A549 (cell line): ENCODE data around the gene POLD4. TPM values are rescaled to one million over a fixed set of nuclear protein-coding genes. Genes with fewer than 3 reads are reported as not detected.

Experiments used
- ATAC-seq, 2 experiments: fragments of 200-7000 bp in 1 of 2; fragments of >200 bp in 1 of 2; cut with Nextera tagmentation in 1 of 2; cut with Tn5 transposase in 1 of 2; 3 replicates each; pipeline versions ENCODE4 v1.8.0 to v1.9.1; 2018 to 2020; ENCODE audit warnings: mild to moderate bottlenecking in 1 of 2, moderate library complexity in 1 of 2
- CTCF ChIA-PET: fragments of 300-600 bp; sonication (Branson Sonifier 250); formaldehyde crosslinking; extraction: SDS; loops from one replicate; lab custom pipeline; 2021; ENCODE audit warnings: antibody characterized with exemption, inconsistent platforms; lab: Yijun Ruan, JAX
- POLR2A ChIA-PET: fragments of 350-600 bp; formaldehyde crosslinking; extraction: SDS; loops from one replicate; lab custom pipeline; 2021; ENCODE audit warnings: antibody characterized with exemption, inconsistent platforms; lab: Yijun Ruan, JAX
- DNase-seq, 2 experiments: peaks; one replicate each; pipeline versions ENCODE4 v3.0.0 to v3.0.0-alpha.2; 2011 to 2016; ENCODE audit warnings: low read depth in 1 of 2, low spot score in 1 of 2
- FAIRE-seq: peaks from 2 replicates; lab custom pipeline; 2011; peaks lifted over from hg19 to GRCh38; lab: Jason Lieb, UNC
- H3K27ac ChIP-seq, 2 experiments: fragments of >200 bp; sonication (Bioruptor Twin); formaldehyde crosslinking; 3 replicates each; pipeline ENCODE4 v1.5.1; 2016 to 2017
- H3K4me1 ChIP-seq: fragments of >200 bp; sonication (Bioruptor Twin); formaldehyde crosslinking; 3 replicates; pipeline ENCODE4 v1.6.1; 2016
- H3K4me2 ChIP-seq: fragments of >200 bp; sonication (Bioruptor Twin); formaldehyde crosslinking; 3 replicates; pipeline ENCODE4 v1.6.1; 2016
- H3K4me3 ChIP-seq: fragments of >200 bp; sonication (Bioruptor Twin); formaldehyde crosslinking; 3 replicates; pipeline ENCODE4 v1.5.1; 2016
- H3K9me3 ChIP-seq: fragments of >200 bp; sonication (Bioruptor Twin); formaldehyde crosslinking; 3 replicates; pipeline ENCODE4 v1.6.1; 2016
- CBX2 ChIP-seq: fragments of 200-600 bp; sonication (generic); IDR thresholded peaks from 2 replicates; pipeline ENCODE4 v1.6.1; 2016; ENCODE audit warnings: low read depth, mild to moderate bottlenecking, borderline replicate concordance
- EHF ChIP-seq: fragments of 250-450 bp; sonication (Bioruptor Pico); IDR thresholded peaks from 2 replicates; pipeline ENCODE4 v1.5.0; 2020; ENCODE audit warnings: mild to moderate bottlenecking
- EP300 ChIP-seq, 2 experiments: fragments of >200 bp; sonication (Bioruptor Twin); formaldehyde crosslinking; IDR thresholded peaks; 2 replicates in 1 of 2; 3 replicates in 1 of 2; pipeline ENCODE4 v1.6.1; 2016 to 2017
- FOSL2 ChIP-seq, 2 experiments: fragments of 450-650 bp in 1 of 2; fragments of >200 bp in 1 of 2; sonication (Bioruptor Twin) in 1 of 2; formaldehyde crosslinking; IDR thresholded peaks; 2 replicates each; pipeline versions ENCODE4 v1.5.0 to v1.6.1; 2016 to 2020; ENCODE audit warnings: mild to moderate bottlenecking in 1 of 2, moderate library complexity in 1 of 2
- HDAC2 ChIP-seq: fragments of 200-600 bp; sonication (generic); IDR thresholded peaks from 2 replicates; pipeline ENCODE4 v1.6.1; 2016
- HEYL ChIP-seq: fragments of 250-450 bp; sonication (Bioruptor Pico); IDR thresholded peaks from 2 replicates; pipeline ENCODE4 v1.8.0; 2021; ENCODE audit warnings: mild to moderate bottlenecking, moderate library complexity
- JUN ChIP-seq, 2 experiments: fragments of >200 bp; sonication (Bioruptor Twin); formaldehyde crosslinking; IDR thresholded peaks; 2 replicates in 1 of 2; 3 replicates in 1 of 2; pipeline ENCODE4 v1.6.1; 2016 to 2017
- KDM1A ChIP-seq: fragments of 200-600 bp; sonication (generic); IDR thresholded peaks from 2 replicates; pipeline ENCODE4 v1.6.1; 2016; ENCODE audit warnings: low read depth, mild to moderate bottlenecking
- MAZ ChIP-seq: fragments of 150-350 bp; IDR thresholded peaks from 2 replicates; pipeline ENCODE4 v1.6.1; 2014; ENCODE audit warnings: antibody characterized with exemption, low read depth, low read length, borderline replicate concordance
- NR3C1 ChIP-seq: fragments of >200 bp; sonication (Bioruptor Twin); formaldehyde crosslinking; IDR thresholded peaks from 3 replicates; pipeline ENCODE4 v1.6.1; 2017
- PHF8 ChIP-seq: fragments of 200-600 bp; sonication (generic); IDR thresholded peaks from 2 replicates; pipeline ENCODE4 v1.6.1; 2016; ENCODE audit warnings: low read depth, mild to moderate bottlenecking, antibody characterized with exemption, moderate library complexity, borderline replicate concordance
- POLR2A ChIP-seq: IDR thresholded peaks from 2 replicates; pipeline ENCODE4 v1.6.1; 2012; ENCODE audit warnings: mild to moderate bottlenecking, low read length
- POLR2AphosphoS2 ChIP-seq: conservative IDR thresholded peaks from 2 replicates; pipeline ENCODE4 v1.6.1; 2012; ENCODE audit warnings: low read length, improper control_type of control experiment, inconsistent platforms
- RARB ChIP-seq: fragments of 250-450 bp; sonication (Bioruptor Pico); IDR thresholded peaks from 2 replicates; pipeline ENCODE4 v1.8.0; 2021; ENCODE audit warnings: mild to moderate bottlenecking, moderate library complexity
- RCOR1 ChIP-seq: fragments of 150-350 bp; IDR thresholded peaks from 2 replicates; pipeline ENCODE4 v1.6.1; 2014; ENCODE audit warnings: antibody characterized with exemption, low read length, low read depth
- RFX5 ChIP-seq: fragments of 450-650 bp; IDR thresholded peaks from 2 replicates; pipeline ENCODE4 v1.7.1; 2014; ENCODE audit warnings: antibody characterized with exemption, mild to moderate bottlenecking, moderate library complexity
- RNF2 ChIP-seq: fragments of 200-600 bp; sonication (generic); IDR thresholded peaks from 2 replicates; pipeline ENCODE4 v1.6.1; 2016; ENCODE audit warnings: low read depth, mild to moderate bottlenecking, antibody characterized with exemption, moderate library complexity, borderline replicate concordance
- SMC3 ChIP-seq: fragments of >200 bp; sonication (Bioruptor Twin); formaldehyde crosslinking; IDR thresholded peaks from 3 replicates; pipeline ENCODE4 v1.6.1; 2018; ENCODE audit warnings: inconsistent platforms
- TFCP2L1 ChIP-seq: fragments of 250-450 bp; sonication (Bioruptor Pico); IDR thresholded peaks from 2 replicates; pipeline ENCODE4 v1.5.0; 2021; ENCODE audit warnings: mild to moderate bottlenecking
- TP53 ChIP-seq: fragments of 250-450 bp; sonication (Bioruptor Pico); IDR thresholded peaks from 2 replicates; pipeline ENCODE4 v1.5.0; 2021; ENCODE audit warnings: mild to moderate bottlenecking, moderate library complexity
- ZC3H11A ChIP-seq: fragments of 450-650 bp; IDR thresholded peaks from 2 replicates; pipeline ENCODE4 v1.6.1; 2014; ENCODE audit warnings: antibody characterized with exemption, mild to moderate bottlenecking
- ZFP36 ChIP-seq: fragments of 450-650 bp; IDR thresholded peaks from 2 replicates; pipeline ENCODE4 v1.6.1; 2014; ENCODE audit warnings: borderline replicate concordance; ENCODE audit not compliant: partially characterized antibody
- WGBS: methylation state at CpG from one replicate; pipeline ENCODE4 v1.1.6; 2017; ENCODE audit errors: missing lambda C conversion rate; 5-methylcytosine and 5-hydroxymethylcytosine counted together
- polyA plus RNA-seq, 4 experiments: library from polyadenylated mRNA; depleted of rRNA in 3 of 4; stranded (reverse); fragments of >200 nt; fragmentation: RNase III in 1 of 4; extraction: RNeasy Plus Mini Kit Qiagen cat#74134 plus additional on column Dnase treatment in 1 of 4; gene quantifications; 2 replicates in 3 of 4; 3 replicates in 1 of 4; pipeline ENCODE4 v1.2.3, GENCODE V29; 2011 to 2017
- TF ChIP-seq, protein P1 (sequence below): fragments of 150-350 bp; IDR thresholded peaks from 2 replicates; pipeline ENCODE4 v1.6.1; 2014; ENCODE audit warnings: low read depth, mild to moderate bottlenecking, low read length
- TF ChIP-seq, protein P2 (sequence below): fragments of >200 bp; sonication (Bioruptor Twin); formaldehyde crosslinking; IDR thresholded peaks from 3 replicates; pipeline ENCODE4 v1.6.1; 2016
- TF ChIP-seq, protein P3 (sequence below): fragments of 450-650 bp; IDR thresholded peaks from 2 replicates; pipeline ENCODE4 v1.6.1; 2014; ENCODE audit warnings: antibody characterized with exemption
- TF ChIP-seq, protein P4 (sequence below): IDR thresholded peaks from 2 replicates; pipeline ENCODE4 v1.6.1; 2012

Gene POLD4
- polyA plus RNA-seq, 2 of the 4 experiments (the other 2 are of a cell fraction), result 140 to 148 TPM

DNA sequence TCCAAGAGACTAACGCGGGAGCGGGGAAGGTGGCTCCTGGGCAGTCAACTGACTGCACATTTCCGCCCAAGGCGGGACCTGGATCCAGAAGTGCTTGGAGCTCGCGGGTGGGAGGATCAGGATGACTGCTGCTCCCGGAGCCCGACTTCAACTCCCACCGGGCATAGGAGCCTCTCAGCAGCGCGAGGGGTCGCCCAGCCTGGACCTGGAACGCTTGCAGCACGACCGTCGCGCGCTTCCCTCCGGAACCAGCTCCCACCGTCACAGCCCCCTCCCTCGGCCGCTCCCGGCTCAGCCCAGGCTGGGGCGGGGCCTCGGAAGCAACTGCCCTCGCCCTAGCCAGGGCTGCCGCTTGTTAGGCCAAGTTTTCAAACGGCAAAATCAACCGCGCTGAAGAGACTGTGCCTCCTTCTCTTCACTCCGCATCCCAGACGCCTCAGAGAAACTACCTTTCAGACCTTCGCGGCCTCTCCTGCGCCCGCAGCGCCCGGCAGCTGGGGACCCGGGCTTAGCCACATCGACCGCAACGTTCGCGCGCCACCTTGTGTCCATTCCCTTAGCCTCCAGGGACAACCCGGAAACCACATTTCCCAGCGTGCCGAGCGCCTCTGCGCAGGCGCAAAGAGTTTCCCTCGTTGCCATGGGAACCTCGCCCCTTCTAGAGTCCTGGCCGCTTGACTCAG is 36.0 kb downstream of the POLD4 start (continued):
- TF ChIP-seq, protein P1, sequence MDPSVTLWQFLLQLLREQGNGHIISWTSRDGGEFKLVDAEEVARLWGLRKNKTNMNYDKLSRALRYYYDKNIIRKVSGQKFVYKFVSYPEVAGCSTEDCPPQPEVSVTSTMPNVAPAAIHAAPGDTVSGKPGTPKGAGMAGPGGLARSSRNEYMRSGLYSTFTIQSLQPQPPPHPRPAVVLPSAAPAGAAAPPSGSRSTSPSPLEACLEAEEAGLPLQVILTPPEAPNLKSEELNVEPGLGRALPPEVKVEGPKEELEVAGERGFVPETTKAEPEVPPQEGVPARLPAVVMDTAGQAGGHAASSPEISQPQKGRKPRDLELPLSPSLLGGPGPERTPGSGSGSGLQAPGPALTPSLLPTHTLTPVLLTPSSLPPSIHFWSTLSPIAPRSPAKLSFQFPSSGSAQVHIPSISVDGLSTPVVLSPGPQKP, result no peak
- TF ChIP-seq CBX2, result no peak
- peak; percentile 88 for TF ChIP-seq POLR2A
- TF ChIP-seq, protein P2, sequence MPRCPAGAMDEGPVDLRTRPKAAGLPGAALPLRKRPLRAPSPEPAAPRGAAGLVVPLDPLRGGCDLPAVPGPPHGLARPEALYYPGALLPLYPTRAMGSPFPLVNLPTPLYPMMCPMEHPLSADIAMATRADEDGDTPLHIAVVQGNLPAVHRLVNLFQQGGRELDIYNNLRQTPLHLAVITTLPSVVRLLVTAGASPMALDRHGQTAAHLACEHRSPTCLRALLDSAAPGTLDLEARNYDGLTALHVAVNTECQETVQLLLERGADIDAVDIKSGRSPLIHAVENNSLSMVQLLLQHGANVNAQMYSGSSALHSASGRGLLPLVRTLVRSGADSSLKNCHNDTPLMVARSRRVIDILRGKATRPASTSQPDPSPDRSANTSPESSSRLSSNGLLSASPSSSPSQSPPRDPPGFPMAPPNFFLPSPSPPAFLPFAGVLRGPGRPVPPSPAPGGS, result 0 out of 3 replicates have a peak, but pooled peaks have one; percentile 50
- no peak for TF ChIP-seq ZFP36
- no peak for TF ChIP-seq MAZ
- no peak for TF ChIP-seq RNF2
- TF ChIP-seq EHF (CRISPR knock-in tag), result no peak
- no peak for TF ChIP-seq HDAC2
- TF ChIP-seq, protein P3, sequence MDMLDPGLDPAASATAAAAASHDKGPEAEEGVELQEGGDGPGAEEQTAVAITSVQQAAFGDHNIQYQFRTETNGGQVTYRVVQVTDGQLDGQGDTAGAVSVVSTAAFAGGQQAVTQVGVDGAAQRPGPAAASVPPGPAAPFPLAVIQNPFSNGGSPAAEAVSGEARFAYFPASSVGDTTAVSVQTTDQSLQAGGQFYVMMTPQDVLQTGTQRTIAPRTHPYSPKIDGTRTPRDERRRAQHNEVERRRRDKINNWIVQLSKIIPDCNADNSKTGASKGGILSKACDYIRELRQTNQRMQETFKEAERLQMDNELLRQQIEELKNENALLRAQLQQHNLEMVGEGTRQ, result no peak
- no peak for TF ChIP-seq RFX5
- no peak for TF ChIP-seq HEYL (CRISPR knock-in tag)
- TF ChIP-seq SMC3, result peak; percentile 93
- TF ChIP-seq NR3C1, result no peak
- TF ChIP-seq RCOR1, result no peak

DNA sequence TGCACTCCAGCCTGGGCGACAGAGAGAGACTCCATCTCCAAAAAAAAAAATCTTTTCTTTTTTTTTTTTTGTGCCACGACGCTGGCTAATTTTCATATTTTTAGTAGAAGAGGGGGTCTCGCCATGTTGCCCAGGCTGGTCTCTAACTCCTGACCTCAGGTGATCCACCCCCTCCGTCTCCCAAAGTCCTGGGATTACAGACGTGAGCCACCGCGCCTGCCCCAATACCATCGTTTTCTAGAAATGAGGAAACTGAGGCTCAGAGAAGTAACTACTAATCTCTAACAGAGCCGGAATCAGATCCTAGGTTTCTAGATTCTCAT is 36.5 kb downstream of the POLD4 start:
- ChIA-PET POLR2A (interaction anchor here (0.6 to 2.5 kb wide), 16 partner anchors 9 to 263 kb away, joined by 3 to 21 read pairs (median 4); partner anchors contain the start of genes ANKRD13D, GRK2, POLD4 and PPP1CA), CTCF (interaction anchor here (0.6 to 12.3 kb wide), 57 partner anchors 9 to 588 kb away, joined by 3 to 178 read pairs (median 5); partner anchors contain the start of genes ANKRD13D, GRK2, KDM2A and POLD4)
- FAIRE-seq, result no peak
- peak in 1 of 2 experiments; percentile 25; a peak in 3 of 6 replicates for ATAC-seq
- TF ChIP-seq, protein P4, sequence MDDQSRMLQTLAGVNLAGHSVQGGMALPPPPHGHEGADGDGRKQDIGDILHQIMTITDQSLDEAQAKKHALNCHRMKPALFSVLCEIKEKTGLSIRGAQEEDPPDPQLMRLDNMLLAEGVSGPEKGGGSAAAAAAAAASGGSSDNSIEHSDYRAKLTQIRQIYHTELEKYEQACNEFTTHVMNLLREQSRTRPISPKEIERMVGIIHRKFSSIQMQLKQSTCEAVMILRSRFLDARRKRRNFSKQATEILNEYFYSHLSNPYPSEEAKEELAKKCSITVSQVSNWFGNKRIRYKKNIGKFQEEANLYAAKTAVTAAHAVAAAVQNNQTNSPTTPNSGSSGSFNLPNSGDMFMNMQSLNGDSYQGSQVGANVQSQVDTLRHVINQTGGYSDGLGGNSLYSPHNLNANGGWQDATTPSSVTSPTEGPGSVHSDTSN, result no peak
- TF ChIP-seq TP53 (CRISPR knock-in tag) (no peak), NR3C1 (no peak), KDM1A (no peak), ZC3H11A (no peak), HEYL (CRISPR knock-in tag) (no peak), SMC3 (no peak), TFCP2L1 (CRISPR knock-in tag) (no peak), JUN (IDR thresholded peaks at IDR 0.05) (no peak; a peak in 1 of 5 replicates), RARB (CRISPR knock-in tag) (no peak), FOSL2 (IDR thresholded peaks at IDR 0.05) (no peak), FOSL2 (CRISPR knock-in tag; IDR thresholded peaks at IDR 0.05) (no peak), RFX5 (no peak), PHF8 (no peak), EP300 (IDR thresholded peaks at IDR 0.05) (no peak), POLR2AphosphoS2 (no peak)
- TF ChIP-seq, protein P2, result no peak
- DNase-seq, result no peak
- 0% methylated on average over 10 of the region's 10 CpGs for WGBS
- H3K9me3 ChIP-seq, result no peaks in the 10 kb centered on the region
- H3K27ac ChIP-seq, result peak overlapping the region; percentile 91 to 95
- H3K4me2 ChIP-seq, result peak overlapping the region; percentile 85
- peak overlapping the region; percentile 69 for H3K4me3 ChIP-seq
- peaks cover 14% of the 10 kb centered on the region for H3K4me1 ChIP-seq
